Right renal cortex interstitium (tissue), 3 donors: ENCODE results near the gene MUC4. TPM values are rescaled to one million over a fixed set of nuclear protein-coding genes. Genes with fewer than 3 reads are reported as not detected.

Source experiments
- DNase-seq, 3 donors: peaks; one replicate each; pipeline ENCODE4 v3.0.0-alpha.2; 2013; ENCODE audit warnings: low read depth in 3 of 3, low spot score in 2 of 3
- polyA plus RNA-seq, 3 donors: library from polyadenylated mRNA; unstranded; fragments of 120-200 nt; gene quantifications; one replicate each; pipeline ENCODE4 v1.2.1, GENCODE V29; 2013; ENCODE audit not compliant: insufficient read length in 3 of 3

MUC4 gene
- polyA plus RNA-seq, 3 donors = 0.83 to 0.97 (median 0.87) TPM

DNA sequence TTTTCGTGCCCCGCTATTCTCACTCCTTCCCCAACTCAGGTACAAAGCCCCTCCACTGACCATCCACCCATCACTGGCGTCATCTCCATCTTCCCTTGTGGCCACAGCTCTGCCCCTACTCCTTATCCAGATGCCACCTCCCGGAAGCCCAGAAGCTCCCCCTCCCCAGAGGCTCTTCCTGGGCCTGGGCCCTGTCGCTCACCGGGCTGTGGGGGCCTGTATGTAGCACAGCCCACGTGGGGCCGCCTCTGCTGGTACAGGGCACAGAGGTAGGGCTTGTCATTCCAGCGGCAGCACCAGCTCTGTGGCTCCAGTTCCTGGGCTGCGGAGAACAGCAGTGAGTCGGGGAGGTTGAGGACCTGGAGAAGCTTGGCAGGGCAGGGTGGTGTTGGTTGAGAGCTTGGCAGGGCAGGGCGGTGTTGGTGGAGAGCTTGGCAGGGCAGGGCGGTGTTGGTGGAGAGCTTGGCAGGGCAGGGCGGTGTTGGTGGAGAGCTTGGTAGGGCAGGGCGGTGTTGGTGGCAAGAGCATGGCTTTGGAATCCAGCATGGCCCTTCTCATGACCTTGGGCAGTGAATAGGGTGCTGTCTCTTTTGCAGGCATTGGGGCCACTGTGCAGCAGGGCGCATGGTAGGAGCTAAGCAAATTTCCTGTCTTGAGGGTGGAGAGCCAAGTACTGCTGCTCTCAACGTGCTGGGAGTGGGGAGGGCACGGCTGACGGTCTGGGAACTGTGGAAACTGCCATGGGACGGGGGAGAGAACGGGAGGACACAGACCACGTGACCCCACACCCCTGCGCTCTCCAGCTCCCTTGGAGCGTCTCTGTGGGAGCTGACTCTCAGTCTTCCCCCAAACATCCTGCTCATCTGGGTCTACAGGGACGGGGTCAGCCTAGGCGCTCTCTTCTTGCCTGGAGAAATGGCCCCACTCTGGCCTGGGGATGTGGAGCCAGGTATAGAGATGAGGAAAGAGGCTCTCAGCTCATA, 47.6 kb downstream of the MUC4 start:
- DNase-seq = no peak

DNA sequence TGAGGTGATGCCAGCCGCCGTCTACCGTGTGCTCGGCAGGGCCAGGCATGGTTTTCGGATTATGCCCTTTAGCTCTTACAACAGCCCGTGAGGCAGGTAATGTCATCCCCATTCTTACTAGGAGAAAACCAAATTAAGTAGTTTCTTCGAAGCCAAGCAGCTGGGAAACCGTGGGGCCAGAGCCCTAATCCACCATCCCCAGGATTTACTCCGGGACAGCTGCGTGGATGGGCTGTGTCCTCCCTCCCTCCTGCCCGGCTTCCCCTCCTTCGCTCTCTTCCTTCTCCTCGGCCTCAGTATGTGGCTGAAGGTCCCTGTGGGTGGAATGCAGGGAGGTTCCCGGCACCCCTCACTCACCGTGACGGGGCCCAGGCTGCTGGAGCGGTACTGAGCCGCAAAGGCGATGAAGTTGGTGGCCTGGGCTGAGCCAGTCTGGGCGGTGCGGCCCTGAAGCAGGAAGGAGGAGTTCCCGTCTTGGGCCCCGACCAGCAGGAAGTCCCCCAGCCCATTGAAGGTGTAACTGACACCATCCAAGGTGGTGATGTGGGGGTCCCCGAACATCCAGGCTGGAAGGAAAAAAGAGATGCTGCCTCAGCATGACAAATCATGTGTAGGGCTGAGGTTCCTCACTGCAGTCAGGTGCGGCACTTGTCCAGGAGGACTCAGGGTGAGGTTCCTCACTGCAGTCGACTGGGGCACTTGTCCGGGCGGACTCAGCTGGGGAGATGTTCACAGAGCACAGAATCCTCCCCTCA, 48.5 kb downstream of the MUC4 start:
- DNase-seq = no peak

DNA sequence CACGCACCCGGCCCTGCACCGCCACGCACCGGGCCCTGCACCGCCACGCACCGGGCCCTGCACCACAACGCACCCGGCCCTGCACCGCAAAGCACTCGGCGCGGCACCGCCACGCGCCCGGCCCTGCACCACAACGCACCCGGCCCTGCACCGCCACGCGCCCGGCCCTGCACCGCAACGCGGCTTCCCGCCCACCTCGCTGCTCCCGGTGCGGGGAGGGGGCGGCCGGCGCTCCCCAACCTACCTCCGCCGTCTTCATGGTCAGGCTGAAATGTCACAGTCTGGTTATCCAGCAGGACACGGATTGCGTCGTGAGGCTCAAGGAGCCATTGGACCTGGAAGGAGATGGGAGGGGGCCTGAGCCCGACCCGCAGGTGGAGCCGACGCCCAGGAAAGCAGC, 49.1 kb downstream of the MUC4 start:
- DNase-seq = no peak

DNA sequence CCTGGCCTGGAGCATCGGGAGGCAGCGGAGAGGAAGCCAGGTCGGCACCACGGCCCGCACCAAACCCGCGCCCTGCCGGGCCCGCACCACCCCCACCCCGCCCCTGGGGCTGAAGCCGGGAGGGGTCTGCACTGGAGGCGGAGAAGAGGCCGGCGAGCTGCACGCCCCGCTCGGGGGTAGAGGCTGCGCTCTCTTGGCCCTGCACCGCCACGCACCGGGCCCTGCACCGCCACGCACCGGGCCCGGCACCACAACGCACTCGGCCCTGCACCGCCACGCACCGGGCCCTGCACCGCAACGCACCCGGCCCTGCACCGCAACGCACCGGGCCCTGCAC, 49.5 kb downstream of the MUC4 start:
- DNase-seq = no peak

DNA sequence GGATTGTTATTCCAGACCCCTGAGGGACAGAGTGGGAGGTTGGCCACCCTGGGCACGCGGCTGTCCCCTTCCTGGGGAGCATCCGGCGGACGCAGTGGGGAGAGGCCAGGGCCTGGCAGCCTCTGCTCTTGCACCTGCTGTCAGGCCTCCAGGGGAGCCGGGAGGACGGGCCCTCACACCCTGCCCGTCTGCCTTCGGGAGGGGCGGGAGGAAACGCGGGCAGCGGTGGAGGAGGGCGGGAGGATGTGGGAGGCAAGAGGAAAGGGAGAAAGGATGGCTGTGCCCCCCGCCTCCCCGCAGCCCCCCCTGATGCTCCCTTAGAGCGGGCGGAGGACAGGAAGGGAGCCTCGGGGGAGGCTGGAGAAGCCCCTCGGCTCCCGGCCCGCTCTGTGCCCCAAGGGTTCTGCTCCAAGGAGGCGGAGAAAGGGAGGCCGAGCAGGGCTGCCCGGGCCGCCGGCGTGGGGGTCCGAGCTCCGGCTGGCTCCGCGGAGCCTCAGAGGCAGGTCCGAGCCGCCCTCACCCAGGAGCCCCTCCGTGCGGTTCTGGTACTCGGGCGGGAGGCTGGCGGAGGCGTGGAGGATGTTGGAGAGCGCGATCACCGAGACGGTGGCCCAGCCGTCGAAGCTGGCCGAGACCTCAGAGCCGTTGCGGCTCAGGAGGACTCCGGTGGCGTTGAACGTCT, 50.0 kb downstream of the MUC4 start:
- DNase-seq = no peak

DNA sequence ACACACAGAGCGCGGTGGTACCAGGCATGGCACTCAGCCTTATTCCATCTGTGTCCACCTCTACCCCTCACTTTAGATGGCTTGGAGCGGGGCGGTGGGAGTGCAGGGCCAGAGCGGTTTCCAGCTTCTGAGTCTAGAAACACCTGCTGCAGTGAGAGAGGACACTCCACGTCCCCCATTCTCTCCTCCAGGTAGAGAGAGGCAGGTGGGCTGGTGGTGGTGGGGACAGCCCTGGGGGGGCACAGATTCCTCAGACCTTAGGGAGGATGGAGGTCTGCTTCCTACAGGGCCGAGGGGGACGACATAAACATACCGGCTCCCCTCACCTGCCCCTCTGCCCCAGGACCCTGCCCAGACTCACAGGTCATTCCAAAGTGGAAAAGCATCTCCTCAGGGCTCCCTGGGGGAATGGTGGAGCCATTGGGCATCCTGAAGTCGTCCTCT, 50.6 kb downstream of the MUC4 start:
- DNase-seq = no peak

DNA sequence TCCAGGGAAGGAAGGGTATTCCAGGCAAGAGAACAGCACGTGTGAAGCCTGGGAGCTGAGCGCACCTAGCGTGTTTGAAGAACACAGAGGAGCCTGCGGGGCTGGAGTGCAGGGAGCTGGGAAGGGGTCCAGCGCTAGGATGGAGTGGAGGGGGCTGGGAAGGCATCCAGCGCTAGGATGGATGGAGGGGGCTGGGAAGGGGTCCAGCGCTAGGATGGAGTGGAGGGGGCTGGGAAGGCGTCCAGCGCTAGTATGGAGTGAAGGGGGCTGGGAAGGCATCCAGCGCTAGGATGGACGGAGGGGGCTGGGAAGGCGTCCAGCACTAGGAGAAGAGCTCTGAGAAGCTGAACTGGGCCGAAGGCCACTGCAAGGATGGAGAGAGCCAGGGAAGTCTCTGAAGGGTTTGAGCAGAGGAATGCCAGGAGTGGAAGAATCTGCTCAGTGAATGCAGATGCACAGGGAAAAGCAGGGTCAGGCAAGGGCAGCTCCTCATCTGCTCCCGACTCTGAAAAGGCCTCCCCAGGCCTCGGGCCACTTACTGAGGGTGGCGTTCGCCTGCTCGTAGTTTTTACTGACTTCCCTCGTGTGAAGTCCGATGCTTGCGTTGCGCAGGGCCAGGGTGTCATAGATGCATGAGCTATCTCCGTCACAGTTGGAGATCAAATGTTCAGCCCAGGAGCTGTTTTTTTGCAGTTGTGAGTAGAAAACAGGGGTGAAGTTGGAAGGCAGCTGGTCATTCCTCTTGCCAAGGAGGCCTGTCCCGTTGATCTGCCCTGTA, 51.2 kb downstream of the MUC4 start:
- no peak for DNase-seq

DNA sequence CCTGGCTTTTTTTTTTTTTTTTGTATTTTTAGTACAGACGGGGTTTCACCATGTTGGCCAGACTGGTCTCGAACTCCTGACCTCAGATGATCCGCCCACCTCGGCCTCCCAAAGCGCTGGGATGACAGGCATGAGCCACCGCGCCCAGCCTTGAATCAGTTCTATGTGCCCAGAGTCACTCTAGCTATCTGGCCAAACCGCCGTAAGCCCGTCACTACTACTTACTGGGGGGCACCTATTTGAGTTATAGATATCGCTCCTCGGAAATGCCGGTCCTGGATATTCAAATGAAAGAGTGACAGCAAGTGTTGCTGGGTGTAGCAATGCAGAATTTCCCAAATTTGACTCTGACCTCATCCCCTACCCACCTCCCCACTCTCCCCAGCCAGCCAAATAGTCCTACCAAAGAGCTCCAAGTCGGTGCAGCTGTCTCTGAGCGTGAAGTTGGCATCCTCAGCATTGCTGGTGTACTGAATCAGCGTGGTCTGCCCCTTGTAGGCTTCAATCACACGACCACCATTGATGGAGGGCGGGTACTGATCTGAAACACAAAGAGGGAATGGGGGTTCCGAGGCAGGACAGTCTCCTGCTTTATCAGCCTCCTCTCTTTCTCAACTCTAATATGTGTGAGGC, 52.9 kb downstream of the MUC4 start:
- DNase-seq = no peak

DNA sequence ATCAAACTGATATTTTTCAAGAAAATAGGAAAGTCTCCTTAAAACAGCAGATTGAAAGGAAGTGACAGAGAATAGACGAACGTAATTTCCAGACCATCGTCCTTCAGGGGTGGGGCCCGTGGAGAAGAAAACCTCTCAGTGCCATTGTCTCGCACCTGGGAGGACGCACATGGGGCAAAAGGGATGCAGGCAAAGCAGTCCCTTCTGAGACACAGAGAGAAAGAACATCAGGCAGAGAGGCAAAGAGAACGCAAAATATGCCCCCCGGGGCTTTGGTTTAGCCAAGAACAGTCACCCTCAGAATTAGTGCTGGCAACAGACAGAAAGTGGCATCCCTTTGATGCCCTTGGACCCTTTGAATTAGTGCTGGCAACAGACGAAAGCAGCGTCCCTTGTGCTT, 53.9 kb downstream of the MUC4 start:
- no peak for DNase-seq

DNA sequence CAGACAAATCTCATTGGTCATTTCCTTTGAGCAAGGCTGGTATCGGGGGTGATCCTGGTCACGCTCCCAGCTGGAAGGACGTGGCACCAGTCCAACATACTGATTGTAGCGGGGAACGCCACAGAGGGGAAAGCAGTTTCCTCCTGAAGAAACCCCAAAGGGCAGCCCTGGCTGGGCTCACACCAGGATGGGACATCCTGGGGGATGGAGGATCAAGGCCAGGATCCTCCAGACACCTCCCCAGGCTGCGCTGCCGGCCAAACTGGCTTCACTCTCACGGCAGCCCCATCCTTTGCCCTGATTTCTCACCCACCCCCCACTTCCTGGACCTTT, 54.3 kb downstream of the MUC4 start:
- DNase-seq = no peak

DNA sequence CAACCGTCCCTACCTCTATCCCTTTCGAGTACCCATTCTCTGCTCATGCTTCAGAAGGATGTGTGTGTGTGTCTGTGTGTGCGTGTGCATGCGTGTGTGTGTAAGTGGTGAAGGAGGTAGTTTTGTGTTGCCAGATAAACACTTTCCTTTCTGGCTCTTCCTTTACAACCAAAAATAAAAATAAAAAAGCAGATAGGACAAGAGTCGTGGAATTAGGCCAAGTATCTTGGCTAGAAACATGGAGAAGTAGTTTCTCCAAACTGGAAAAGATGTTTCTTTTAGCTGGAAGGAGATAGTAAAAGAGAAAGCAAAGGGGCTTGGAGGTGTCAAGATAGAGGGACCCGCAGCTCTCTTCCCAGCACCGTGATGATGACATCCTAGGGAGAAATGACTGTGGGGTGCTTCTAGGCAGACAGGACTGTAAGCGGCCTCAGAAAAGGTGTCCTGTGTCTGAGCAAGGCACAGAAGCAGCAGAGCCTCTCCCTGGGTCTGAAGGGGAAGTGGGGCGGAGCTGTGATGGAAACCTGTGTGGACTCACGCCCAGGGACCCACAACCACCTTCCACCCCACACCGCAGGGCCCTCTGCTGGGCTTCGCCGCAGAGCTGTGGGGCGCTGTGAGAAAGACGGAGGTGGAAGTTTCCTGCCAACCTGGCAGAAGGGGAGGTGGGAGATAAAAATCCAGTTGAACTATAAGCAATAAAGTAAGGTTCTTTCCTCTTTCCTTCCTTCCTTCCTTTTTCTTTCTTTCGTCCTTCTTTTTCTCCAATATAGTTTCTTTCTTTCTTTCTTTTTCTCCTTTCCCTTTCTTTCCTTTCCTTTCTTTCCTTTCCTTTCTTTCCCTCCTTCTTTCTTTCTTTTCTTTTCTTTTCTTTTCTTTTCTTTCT, 55.7 kb downstream of the MUC4 start:
- DNase-seq = no peak

DNA sequence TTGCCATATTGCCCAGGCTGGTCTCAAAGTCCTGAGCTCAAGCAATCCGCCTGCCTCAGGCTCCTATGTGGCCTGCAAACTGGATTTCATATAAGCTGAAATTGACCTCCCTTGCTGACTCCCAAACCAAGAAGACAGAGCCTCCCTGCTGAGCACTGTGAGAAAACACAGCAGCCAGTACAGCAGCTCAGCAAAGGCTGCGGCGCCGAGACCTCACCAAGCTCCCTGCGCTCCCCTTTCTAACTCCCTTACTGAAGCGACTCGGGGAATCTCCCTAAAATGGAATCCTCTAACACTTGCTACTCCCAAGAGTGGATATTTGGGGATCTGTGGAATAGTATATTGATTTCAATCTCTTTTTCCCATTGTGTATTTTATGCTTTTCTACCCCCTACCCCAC, 56.3 kb downstream of the MUC4 start:
- DNase-seq = no peak

DNA sequence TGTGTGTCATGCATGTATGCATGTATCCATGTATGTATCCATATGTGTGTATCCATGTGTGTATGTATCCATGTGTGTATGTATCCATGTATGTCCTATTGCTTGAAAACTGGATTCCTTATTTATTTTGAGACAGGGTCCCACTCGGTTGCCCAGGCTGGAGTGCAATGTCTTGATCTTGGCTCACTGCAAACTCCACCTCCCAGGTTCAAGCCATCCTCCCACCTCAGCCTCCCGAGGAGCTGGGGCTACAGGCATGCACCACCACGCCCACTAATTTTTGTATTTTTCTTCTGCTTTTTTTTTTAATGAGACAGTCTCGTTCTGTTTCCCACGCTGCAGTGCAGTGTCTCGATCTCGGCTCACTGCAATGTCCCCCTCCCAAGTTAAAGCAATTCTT, 56.8 kb downstream of the MUC4 start:
- no peak for DNase-seq

DNA sequence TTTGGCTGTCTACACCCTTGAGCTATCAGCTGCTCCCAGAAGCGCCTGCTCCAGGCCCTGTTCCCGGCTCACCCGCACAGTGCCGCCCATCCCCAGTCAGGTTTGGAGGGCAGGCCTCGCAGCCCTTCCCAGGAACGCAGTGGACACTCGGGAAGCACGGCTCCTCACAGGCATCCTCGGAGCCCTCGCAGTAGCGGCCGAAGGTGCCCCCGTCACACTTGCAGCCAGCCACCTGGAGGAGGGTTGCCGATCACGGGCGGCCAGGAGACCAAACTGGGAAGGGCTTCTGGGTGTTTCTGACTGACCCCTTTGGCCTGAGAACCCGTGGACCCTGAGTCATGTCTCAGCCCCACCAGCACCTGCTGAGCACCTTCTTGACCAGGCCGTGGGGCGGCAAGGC, 57.6 kb downstream of the MUC4 start:
- DNase-seq = no peak

DNA sequence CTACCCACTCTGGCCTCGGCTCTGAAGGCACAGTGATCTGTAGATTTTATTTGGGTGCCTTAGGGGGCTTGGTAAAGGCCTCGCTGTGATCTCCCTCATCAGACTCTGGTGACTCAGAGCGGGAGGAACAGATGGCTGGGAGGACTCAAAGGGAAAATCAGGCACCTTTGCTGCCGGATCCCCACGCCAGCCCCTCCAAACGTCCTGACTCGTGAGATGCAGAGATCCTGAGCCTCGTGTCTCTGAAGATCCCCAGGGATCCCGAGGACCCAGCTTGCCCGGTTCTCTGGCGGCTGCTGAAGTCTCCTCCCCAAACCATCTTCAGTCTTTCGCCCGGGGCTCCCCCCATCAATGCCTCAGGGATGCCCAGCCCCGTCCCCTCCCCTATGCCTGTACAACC, 58.1 kb downstream of the MUC4 start:
- no peak for DNase-seq

DNA sequence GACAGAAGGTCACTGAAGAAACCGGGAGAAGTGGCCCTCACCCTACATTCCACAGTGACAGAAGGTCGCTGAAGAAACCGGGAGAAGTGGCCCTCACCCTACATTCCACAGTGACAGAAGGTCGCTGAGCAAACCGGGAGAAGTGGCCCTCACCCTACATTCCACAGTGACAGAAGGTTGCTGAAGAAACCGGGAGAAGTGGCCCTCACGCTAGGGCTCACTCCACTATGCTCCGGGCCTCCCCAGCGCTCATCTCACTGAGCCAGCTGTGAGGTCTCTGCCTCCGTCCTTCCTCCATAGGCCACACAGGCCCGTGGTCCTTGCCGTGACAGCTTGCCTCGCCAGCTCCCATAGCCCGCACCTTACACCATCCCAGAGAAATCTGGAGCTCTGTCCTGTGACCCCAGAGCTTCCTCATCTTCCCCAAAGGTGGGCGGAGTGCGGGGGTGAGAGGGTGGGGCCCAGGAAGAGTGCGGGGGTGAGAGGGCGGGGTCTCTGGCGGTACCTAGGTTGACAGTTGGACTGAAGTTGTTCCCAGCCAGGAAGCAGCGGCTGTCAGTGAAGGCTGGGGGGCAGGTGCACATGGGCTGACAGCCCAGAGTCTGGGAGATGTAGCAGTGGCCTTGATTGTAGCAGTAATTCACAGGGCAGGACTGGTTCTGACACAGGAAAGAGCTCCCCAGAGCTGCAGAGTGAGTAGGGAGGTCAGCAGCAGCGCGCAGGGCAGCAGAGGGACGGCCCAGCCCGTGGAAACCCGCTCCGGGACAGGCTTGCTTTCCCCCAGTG, 59.0 kb downstream of the MUC4 start:
- DNase-seq = no peak

DNA sequence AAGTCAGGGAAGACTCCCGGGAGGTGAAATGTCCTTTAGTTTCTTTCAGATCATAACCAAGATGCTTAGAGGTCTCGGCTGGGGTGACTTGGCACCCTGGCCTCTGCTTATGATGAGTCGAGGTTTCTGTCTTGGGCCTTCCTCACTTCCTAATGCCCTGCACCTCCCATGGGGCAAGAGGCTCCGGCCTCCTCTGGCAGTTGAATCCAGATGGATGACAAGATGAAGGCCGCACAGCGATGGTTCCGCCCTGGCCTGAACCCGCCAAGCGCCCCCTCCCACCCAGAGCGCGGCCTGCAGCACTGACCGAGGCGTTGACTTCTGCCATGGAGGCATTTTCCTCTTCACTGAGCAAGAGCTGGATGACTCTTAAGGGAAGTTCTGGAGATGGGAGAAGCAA, 59.7 kb downstream of the MUC4 start:
- DNase-seq = no peak

DNA sequence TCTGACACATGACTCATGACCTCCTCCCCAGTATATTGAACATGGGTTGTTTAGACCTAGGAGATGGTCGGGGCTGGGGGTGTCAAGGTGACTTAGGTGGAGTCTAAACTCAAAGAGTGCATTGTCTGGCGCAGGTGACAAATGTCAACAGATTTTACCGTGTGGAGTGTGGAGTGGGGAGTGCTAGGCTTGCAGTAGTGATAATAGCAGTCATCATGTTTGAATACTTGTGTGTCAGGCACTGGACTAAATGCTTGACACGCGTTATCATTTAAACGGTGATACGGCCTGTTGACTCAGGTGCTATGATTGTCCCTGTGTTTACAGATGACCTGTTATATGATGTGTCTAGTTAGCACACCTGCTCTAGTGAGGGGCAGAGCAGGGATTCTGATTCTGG, 60.2 kb downstream of the MUC4 start:
- no peak for DNase-seq
